Subcutaneous adipose tissue (tissue), 4 donors: ENCODE data around the gene NEGR1. TPM values are rescaled to one million over a fixed set of nuclear protein-coding genes. Genes with fewer than 3 reads are reported as not detected.

Source experiments
- total RNA-seq, 4 donors: library from RNA; depleted of rRNA; stranded (reverse); fragments of >200 nt; gene quantifications; one replicate each; pipeline ENCODE4 v1.1.0, GENCODE V29; 2016
- TF ChIP-seq, protein P1 (sequence below): fragments of 450-650 bp; IDR thresholded peaks from one replicate; pipeline ENCODE4 v1.5.1; 2016; ENCODE audit warnings: low read depth, mild to moderate bottlenecking, control low read depth, antibody characterized with exemption, moderate library complexity

The NEGR1 gene
- total RNA-seq, 4 donors from 2014 or later = 18.6 to 42.9 (median 35.3) TPM

DNA sequence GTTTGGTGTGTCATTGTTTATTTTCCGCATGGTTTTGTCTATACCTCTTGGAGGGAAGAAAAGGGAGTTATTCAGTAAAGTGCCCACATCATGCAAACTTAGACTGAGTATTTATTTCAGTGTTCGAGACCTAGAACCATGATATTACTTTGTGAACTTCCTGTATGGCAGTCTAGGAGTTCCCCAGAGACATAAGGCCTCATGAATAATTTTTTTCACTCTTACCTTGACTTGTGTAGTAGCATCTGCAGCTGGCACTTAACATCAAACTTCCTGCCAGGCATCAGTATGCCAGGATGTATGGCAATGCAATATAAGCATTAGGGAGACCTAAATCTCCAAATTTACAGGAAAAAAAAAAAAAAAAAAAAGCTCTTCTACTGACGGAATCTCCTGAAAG lies 287.7 kb downstream of the NEGR1 start:
- TF ChIP-seq, protein P1, sequence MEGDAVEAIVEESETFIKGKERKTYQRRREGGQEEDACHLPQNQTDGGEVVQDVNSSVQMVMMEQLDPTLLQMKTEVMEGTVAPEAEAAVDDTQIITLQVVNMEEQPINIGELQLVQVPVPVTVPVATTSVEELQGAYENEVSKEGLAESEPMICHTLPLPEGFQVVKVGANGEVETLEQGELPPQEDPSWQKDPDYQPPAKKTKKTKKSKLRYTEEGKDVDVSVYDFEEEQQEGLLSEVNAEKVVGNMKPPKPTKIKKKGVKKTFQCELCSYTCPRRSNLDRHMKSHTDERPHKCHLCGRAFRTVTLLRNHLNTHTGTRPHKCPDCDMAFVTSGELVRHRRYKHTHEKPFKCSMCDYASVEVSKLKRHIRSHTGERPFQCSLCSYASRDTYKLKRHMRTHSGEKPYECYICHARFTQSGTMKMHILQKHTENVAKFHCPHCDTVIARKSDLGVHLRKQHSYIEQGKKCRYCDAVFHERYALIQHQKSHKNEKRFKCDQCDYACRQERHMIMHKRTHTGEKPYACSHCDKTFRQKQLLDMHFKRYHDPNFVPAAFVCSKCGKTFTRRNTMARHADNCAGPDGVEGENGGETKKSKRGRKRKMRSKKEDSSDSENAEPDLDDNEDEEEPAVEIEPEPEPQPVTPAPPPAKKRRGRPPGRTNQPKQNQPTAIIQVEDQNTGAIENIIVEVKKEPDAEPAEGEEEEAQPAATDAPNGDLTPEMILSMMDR = no peak

DNA sequence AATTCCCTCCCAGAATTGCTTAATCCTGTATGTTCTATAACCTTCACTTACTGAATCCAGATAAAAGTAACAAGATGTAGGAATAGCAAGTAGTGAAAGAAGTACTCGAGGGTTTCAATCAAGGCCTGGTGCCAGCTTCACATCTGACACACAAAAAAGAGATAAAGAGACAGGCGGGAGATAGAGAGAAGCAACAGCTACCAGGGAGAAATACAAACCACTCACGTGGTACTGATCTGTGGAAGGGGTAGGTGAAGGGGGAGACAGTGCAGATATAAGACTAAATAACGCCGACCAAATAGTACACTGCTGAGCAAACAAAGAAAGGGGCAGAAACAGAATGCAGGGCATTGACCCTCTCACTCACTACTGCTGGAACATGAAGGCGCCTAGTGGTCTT lies 295.2 kb downstream of the NEGR1 start:
- TF ChIP-seq, protein P1 = no peak

DNA sequence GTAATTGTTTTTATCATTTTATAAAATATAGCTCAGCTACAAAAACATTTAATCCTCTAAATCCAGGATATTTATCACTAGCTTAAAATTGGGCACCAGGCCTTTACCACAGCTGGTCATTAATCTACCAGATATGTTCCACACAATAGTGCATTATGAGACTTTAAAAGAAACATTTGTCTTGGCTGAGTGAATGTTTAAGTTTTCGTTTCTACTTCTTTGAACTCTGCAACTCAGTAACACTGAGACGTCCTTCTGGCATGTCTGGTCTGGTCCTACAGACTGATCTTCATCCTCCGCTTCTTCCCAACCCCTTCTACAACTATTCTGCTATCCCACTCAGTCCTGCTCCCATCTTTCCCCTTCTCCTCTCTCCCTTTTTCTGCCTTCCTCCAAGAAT lies 296.2 kb downstream of the NEGR1 start:
- TF ChIP-seq, protein P1 = no peak

DNA sequence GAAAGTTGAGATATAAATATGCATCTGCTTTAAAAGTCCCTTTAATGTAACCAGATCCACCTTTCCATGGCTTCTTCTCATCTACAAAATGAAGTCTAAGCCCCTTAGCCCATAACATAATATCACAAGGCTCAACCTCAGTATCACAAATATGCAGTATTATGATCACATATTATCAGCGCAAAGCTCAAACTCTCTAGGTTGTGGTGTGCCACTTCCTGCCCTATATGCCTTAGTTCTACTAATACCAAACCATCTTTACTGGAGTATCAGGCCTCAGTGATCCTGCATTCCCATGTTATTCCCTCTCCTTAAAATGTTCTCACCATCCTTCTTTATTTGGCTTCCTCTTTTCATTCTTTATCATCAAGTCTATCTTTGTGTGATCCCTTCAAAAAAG lies 301.8 kb downstream of the NEGR1 start:
- TF ChIP-seq, protein P1 = no peak

DNA sequence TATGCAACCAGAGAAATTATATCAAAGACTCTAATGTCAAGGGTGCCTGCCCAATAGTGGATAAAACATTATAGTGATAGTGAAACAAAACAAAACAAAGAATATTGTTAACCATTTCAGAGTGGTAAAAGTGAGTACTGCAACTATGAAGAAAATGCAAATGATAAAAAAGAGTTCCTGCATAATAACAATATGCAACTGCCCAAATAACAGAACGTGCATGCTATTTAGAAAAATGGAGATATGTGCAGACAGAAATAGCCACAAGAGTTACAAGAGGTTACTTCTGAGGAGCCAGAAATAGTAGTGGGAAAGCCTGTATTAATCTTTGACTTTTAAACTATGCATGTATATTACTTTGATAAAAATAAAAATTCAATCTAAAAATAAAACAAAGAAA lies 302.5 kb downstream of the NEGR1 start:
- TF ChIP-seq, protein P1 = no peak

DNA sequence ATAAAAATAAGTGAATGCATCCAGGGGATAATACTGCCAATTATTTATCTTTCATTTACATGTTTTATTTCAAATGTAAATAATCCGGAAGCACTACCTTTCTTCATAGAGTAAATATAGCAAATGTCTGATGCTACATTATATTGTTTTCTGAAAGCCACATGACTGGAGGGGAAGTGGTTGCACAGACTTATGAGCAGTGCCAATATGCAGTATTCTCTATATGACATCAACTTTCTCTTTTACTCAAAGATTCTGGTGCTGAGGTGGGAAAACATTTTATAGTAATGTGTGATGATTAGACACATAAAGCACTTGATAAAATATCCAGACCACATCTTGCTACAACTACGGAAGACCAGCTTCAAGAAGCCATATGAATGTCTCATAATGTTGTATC lies 314.7 kb downstream of the NEGR1 start:
- TF ChIP-seq, protein P1 = no peak

DNA sequence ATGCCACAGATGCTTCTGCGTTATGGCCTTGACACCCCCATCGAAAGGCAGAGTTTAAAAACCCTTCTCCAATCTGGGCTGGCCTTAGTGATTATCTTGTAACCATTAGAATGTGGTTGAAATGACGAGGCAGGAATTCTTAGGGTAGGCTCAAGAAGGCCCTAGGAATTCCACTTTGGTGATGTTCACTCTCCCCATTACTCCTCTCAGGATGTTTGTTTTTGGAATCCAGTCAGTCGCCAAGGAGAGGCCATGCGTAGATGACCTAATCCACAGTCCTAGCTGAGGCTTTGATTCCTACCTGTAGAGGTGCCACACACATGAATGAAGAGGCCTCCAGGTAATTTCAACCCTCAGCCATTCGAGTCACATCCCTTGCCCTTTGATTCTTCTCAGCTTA lies 318.2 kb downstream of the NEGR1 start:
- TF ChIP-seq, protein P1 = no peak
